ENCODE results near the gene PAPOLA. TPM values are rescaled to one million over a fixed set of nuclear protein-coding genes. Genes with fewer than 3 reads are reported as not detected.

The PAPOLA gene
- total RNA-seq, 4 donors from 2014 or later = 105 to 155 (median 116) TPM

DNA sequence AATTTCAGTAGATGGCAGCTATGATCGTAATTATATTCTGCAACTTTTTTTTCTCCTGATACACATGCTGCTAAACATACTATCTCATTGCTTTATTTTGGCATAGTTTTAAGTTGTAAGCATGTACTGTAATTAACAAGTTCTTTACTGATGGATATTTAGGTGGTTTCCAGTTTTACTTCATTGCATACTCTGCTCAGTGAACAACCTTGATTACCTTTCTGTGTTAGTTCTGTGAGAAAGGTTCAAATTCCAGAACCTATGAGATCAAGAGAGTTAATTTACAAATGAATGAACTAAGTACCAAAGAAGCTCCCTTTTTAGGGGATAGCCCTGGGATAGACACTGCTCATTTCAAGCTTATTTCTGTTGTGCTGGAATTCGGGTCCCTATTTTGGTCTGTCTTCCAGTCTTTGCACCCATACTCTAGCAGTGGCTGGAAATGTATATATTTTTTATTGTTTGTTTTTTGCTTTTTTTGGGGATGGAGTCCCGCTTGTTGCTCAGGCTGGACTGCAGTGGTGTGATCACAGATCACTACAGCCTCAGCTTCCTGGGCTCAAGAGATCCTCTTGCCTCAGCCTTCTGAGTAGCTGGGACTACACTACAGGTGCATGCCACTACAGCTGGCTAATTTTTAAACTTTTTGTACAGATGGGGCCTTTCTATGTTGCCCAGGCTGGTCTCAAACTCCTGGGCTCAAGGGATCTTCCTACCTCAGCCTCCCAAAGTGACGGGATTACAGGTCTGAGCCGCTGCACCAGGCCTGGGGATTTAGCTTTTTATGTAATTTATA, 10.6 kb downstream of the PAPOLA start:
- intact Hi-C loops (cut with DNase I) = no loop called here
- Histone ChIP-seq H3K27me3 (no peaks in the 10 kb centered on the region), H3K36me3 (no peaks in the 10 kb centered on the region), H3K27ac (replicated peaks in 1 of 4) (no peak overlapping the region), H3K4me3 (no peak overlapping the region), H3K9me3 (no peaks in the 10 kb centered on the region), H3K4me1 (peaks cover 70 to 91% (median 86%) of the 10 kb centered on the region in 4 donors)
- TF ChIP-seq POLR2AphosphoS5 (IDR thresholded peaks at IDR 0.05) = no peak
- TF ChIP-seq EP300 (IDR thresholded peaks at IDR 0.05) = no peak
- TF ChIP-seq POLR2A (IDR thresholded peaks at IDR 0.05; ENCODE audit: low read depth) = no peak
- TF ChIP-seq, protein P1, sequence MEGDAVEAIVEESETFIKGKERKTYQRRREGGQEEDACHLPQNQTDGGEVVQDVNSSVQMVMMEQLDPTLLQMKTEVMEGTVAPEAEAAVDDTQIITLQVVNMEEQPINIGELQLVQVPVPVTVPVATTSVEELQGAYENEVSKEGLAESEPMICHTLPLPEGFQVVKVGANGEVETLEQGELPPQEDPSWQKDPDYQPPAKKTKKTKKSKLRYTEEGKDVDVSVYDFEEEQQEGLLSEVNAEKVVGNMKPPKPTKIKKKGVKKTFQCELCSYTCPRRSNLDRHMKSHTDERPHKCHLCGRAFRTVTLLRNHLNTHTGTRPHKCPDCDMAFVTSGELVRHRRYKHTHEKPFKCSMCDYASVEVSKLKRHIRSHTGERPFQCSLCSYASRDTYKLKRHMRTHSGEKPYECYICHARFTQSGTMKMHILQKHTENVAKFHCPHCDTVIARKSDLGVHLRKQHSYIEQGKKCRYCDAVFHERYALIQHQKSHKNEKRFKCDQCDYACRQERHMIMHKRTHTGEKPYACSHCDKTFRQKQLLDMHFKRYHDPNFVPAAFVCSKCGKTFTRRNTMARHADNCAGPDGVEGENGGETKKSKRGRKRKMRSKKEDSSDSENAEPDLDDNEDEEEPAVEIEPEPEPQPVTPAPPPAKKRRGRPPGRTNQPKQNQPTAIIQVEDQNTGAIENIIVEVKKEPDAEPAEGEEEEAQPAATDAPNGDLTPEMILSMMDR (IDR thresholded peaks at IDR 0.05) = no peak
- DNase-seq (ENCODE audit: extremely low spot score) = no peak
- WGBS = 93% methylated on average over 5 of the region's 5 CpGs

DNA sequence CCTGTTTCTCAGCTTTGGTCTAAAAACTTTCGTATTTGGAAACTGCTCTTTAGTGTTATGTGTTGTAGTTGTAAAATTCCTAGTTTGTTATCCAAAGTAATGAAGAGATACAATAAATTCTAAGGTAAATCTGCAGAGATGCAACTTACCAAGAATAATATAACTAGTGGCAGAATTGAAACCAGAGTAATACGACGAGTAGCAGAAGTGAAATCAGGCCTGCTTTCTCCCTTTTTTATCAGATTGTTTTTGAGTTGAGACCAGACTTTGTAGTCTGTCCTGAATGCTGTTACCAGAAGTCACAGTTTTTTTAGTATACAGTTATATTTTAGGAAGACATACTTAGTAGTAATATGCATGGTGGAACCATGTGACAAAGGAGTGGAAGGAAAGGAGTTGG, 12.5 kb downstream of the PAPOLA start:
- peaks cover 53 to 77% (median 70%) of the 10 kb centered on the region in 4 donors for H3K4me1 ChIP-seq
- WGBS = 82% methylated on average over 3 of the region's 3 CpGs

DNA sequence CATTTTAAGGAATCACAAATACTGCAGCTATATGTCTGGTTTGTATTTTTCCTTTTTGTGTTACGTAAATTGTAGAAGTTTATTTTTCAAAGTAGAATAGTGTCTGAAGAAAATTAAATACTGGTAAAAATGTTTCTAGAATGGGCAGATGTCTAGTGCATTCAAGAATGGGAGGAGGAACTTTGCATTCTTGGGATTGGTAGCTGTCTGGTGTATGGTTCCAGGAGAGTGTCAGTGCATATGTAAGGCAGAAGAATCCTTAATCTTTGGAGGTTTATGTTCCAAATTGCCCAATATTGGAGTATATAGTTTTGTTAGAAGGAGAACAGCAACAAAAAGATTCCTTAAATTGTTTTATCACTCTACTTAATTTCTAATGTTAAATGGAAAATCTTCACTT, 13.5 kb downstream of the PAPOLA start:
- TF ChIP-seq POLR2A (IDR thresholded peaks at IDR 0.05; ENCODE audit: low read depth) = no peak
- no peak for TF ChIP-seq EP300 (IDR thresholded peaks at IDR 0.05)
- TF ChIP-seq, protein P1 (IDR thresholded peaks at IDR 0.05) = no peak
- TF ChIP-seq POLR2AphosphoS5 (IDR thresholded peaks at IDR 0.05) = no peak
- H3K4me3 ChIP-seq = no peak overlapping the region
- DNase-seq (ENCODE audit: extremely low spot score) = no peak
- 84% methylated on average over 1 of the region's 1 CpG for WGBS
- H3K9me3 ChIP-seq = no peaks in the 10 kb centered on the region
- intact Hi-C loops (cut with DNase I) = no loop called here
- peaks cover 46 to 73% (median 62%) of the 10 kb centered on the region in 4 donors for H3K4me1 ChIP-seq
- H3K27ac ChIP-seq (replicated peaks in 1 of 4) = no peak overlapping the region
- no peaks in the 10 kb centered on the region for H3K27me3 ChIP-seq
- H3K36me3 ChIP-seq = peaks cover 0 to 9% (median 2%) of the 10 kb centered on the region in 4 donors

More for the DNA sequence above, 12.5 kb downstream of the PAPOLA start:
- H3K36me3 ChIP-seq = no peaks in the 10 kb centered on the region
- no peak for TF ChIP-seq POLR2AphosphoS5 (IDR thresholded peaks at IDR 0.05)
- TF ChIP-seq, protein P1 (IDR thresholded peaks at IDR 0.05) = no peak
- intact Hi-C loops (cut with DNase I) = no loop called here
- no peak overlapping the region for H3K27ac ChIP-seq (replicated peaks in 1 of 4)
- no peaks in the 10 kb centered on the region for H3K27me3 ChIP-seq
- no peaks in the 10 kb centered on the region for H3K9me3 ChIP-seq
- no peak overlapping the region for H3K4me3 ChIP-seq
- no peak for DNase-seq (ENCODE audit: extremely low spot score)

DNA sequence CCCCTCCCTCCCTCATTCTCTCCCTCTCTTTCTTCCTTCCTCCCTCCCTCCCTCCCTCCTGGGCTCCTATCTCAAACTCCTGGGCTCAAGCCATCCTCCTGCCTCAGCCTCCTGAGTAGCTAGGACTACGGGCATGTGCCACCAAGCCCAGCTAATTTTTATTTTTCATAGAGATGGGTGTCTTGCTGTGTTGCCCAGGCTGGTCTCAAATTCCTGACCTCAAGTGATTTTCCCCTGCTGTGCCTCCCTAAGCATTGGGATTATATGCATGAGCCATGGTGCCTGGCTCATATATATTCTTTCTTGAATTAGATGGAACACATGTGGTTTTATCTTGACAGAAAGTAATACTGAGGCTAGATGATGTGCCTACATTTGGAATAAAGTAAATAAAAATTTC, 14.2 kb downstream of the PAPOLA start:
- TF ChIP-seq EP300 (IDR thresholded peaks at IDR 0.05) (no peak), POLR2A (IDR thresholded peaks at IDR 0.05; ENCODE audit: low read depth) (no peak)
- H3K36me3 ChIP-seq = peaks cover under 1 to 15% (median 4%) of the 10 kb centered on the region in 4 donors
- intact Hi-C loops (cut with DNase I) = no loop called here
- no peak for DNase-seq (ENCODE audit: extremely low spot score)
- H3K4me3 ChIP-seq = no peak overlapping the region
- H3K27me3 ChIP-seq = no peaks in the 10 kb centered on the region
- 82% methylated on average over 1 of the region's 1 CpG for WGBS
- no peak overlapping the region for H3K27ac ChIP-seq (replicated peaks in 1 of 4)
- H3K9me3 ChIP-seq = no peaks in the 10 kb centered on the region
- H3K4me1 ChIP-seq = peaks cover 40 to 67% (median 56%) of the 10 kb centered on the region in 4 donors

DNA sequence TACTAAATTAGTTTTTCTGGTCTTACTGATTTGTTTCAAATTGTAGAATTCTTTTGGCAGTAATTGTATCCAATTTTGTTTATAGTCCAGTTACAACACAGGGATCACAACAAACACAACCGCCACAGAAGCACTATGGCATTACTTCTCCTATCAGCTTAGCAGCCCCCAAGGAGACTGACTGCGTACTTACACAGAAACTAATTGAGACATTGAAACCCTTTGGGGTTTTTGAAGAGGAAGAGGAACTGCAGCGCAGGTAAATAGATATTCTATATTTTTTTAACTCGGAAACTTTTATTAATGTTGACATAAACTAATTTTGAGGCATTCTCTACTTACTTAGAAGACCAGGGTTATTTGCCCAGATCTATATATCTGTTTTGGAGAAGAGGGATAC, 17.8 kb downstream of the PAPOLA start:
- Histone ChIP-seq H3K4me1 (peaks cover 15 to 32% (median 20%) of the 10 kb centered on the region in 4 donors), H3K27me3 (no peaks in the 10 kb centered on the region), H3K4me3 (no peak overlapping the region), H3K36me3 (peaks cover 5 to 46% (median 24%) of the 10 kb centered on the region in 4 donors), H3K27ac (replicated peaks in 1 of 4) (no peak overlapping the region), H3K9me3 (no peaks in the 10 kb centered on the region)
- intact Hi-C loops (cut with DNase I) = no loop called here
- DNase-seq (ENCODE audit: extremely low spot score) = no peak
- WGBS = 95% methylated on average over 4 of the region's 4 CpGs
- TF ChIP-seq, protein P1 (IDR thresholded peaks at IDR 0.05) = no peak
- no peak for TF ChIP-seq POLR2A (IDR thresholded peaks at IDR 0.05; ENCODE audit: low read depth)
- no peak for TF ChIP-seq EP300 (IDR thresholded peaks at IDR 0.05)
- no peak for TF ChIP-seq POLR2AphosphoS5 (IDR thresholded peaks at IDR 0.05)

Data from esophagus muscularis mucosa (tissue), 4 donors.